H1 (cell line): ENCODE data around the gene ZDHHC24. TPM values are rescaled to one million over a fixed set of nuclear protein-coding genes. Genes with fewer than 3 reads are reported as not detected.

ENCODE experiments used
- CTCF ChIA-PET: fragments of 300-600 bp; sonication (Branson Sonifier 250); formaldehyde crosslinking; loops from one replicate; lab custom pipeline; 2021; ENCODE audit not compliant: partially characterized antibody; lab: Charles Lee
- POLR2A ChIA-PET: fragments of 300-600 bp; sonication (Branson Sonifier 250); formaldehyde crosslinking; loops from one replicate; lab custom pipeline; 2021; ENCODE audit warnings: inconsistent platforms; ENCODE audit not compliant: partially characterized antibody; lab: Charles Lee
- DNase-seq, 2 experiments: peaks; one replicate each; pipeline versions ENCODE4 v3.0.0 to v3.0.0-alpha.2; 2010 to 2022; ENCODE audit warnings: low spot score in 2 of 2, low read depth in 1 of 2, mixed read lengths in 1 of 2
- FAIRE-seq: peaks from 2 replicates; lab custom pipeline; 2011; peaks lifted over from hg19 to GRCh38; lab: Jason Lieb, UNC
- H2AFZ ChIP-seq: 2 replicates; pipeline ENCODE4 v1.8.1; 2012; ENCODE audit warnings: low read length, inconsistent platforms
- H2AK5ac ChIP-seq: 2 replicates; pipeline ENCODE4 v1.6.1; 2013; ENCODE audit warnings: low read depth, low read length
- H2BK120ac ChIP-seq: replicated peaks from 2 replicates; pipeline ENCODE3; 2013; ENCODE audit warnings: low read depth, low read length, inconsistent platforms
- H2BK12ac ChIP-seq: 2 replicates; pipeline ENCODE4 v1.6.1; 2013; ENCODE audit warnings: low read depth, low read length
- H2BK15ac ChIP-seq: 2 replicates; pipeline ENCODE4 v1.6.1; 2013; ENCODE audit warnings: low read length
- H2BK20ac ChIP-seq: 2 replicates; pipeline ENCODE4 v1.6.1; 2013; ENCODE audit warnings: low read length
- H2BK5ac ChIP-seq: 2 replicates; pipeline ENCODE4 v1.6.1; 2013; ENCODE audit warnings: low read depth, low read length
- H3K14ac ChIP-seq: 2 replicates; pipeline ENCODE4 v1.6.1; 2013; ENCODE audit warnings: inconsistent platforms; ENCODE audit not compliant: insufficient read length
- H3K18ac ChIP-seq: 2 replicates; pipeline ENCODE4 v1.6.1; 2013; ENCODE audit warnings: low read length; ENCODE audit errors: extremely low read depth
- H3K23ac ChIP-seq: 2 replicates; pipeline ENCODE4 v1.6.1; 2013; ENCODE audit warnings: inconsistent platforms; ENCODE audit not compliant: insufficient read length
- H3K23me2 ChIP-seq: 2 replicates; pipeline ENCODE4 v1.6.1; 2013; ENCODE audit warnings: low read depth, low read length
- H3K27ac ChIP-seq: 2 replicates; pipeline ENCODE4 v1.6.1; 2011; ENCODE audit warnings: low read depth, low read length, inconsistent platforms
- H3K27me3 ChIP-seq, 4 experiments: replicated peaks in 1 of 4; 1 replicate in 1 of 4; 2 replicates in 3 of 4; pipeline versions ENCODE4 v1.6.1 to v1.8.1; 2011 to 2013; ENCODE audit warnings: low read length in 3 of 4, mild to moderate bottlenecking in 3 of 4, inconsistent platforms in 2 of 4, mixed read lengths in 2 of 4, moderate library complexity in 1 of 4; ENCODE audit not compliant: control insufficient read depth in 3 of 4, insufficient read depth in 3 of 4; ENCODE audit errors: extremely low read depth in 1 of 4
- H3K36me3 ChIP-seq, 4 experiments: 2 replicates each; pipeline versions ENCODE4 v1.6.1 to v1.8.1; 2011 to 2013; ENCODE audit warnings: mild to moderate bottlenecking in 4 of 4, low read length in 3 of 4, moderate library complexity in 2 of 4, control low read depth in 1 of 4, inconsistent platforms in 1 of 4; ENCODE audit not compliant: insufficient read depth in 4 of 4, control insufficient read depth in 2 of 4
- H3K4ac ChIP-seq: replicated peaks from 2 replicates; pipeline ENCODE3; 2013; ENCODE audit warnings: low read length, low read depth, mixed read lengths, inconsistent platforms; ENCODE audit not compliant: insufficient read length
- H3K4me1 ChIP-seq, 4 experiments: replicated peaks in 1 of 4; 1 replicate in 1 of 4; 2 replicates in 3 of 4; pipeline versions ENCODE4 v1.6.1 to v1.8.1; 2011 to 2013; ENCODE audit warnings: low read length in 3 of 4, inconsistent platforms in 2 of 4, mixed read lengths in 1 of 4; ENCODE audit not compliant: insufficient read depth in 4 of 4, control insufficient read depth in 3 of 4
- H3K4me2 ChIP-seq, 2 experiments: 2 replicates each; pipeline versions ENCODE4 v1.6.1 to v1.8.1; 2011 to 2013; ENCODE audit warnings: low read depth in 2 of 2, low read length in 2 of 2, control low read depth in 1 of 2, inconsistent platforms in 1 of 2, mild to moderate bottlenecking in 1 of 2; ENCODE audit not compliant: insufficient read depth in 1 of 2
- H3K4me3 ChIP-seq, 4 experiments: fragments of 200-600, 300-600 bp in 1 of 4; sonication (generic), shearing (Covaris generic), sonication (Bioruptor Twin) in 1 of 4; 2 replicates each; pipeline versions ENCODE4 v1.5.1 to v1.8.1; 2011 to 2016; ENCODE audit warnings: low read length in 4 of 4, low read depth in 3 of 4, control low read depth in 2 of 4, inconsistent platforms in 2 of 4, mild to moderate bottlenecking in 2 of 4, mixed read lengths in 1 of 4, moderate library complexity in 1 of 4; ENCODE audit not compliant: insufficient read depth in 2 of 4; ENCODE audit errors: extremely low read depth in 1 of 4
- H3K56ac ChIP-seq: replicated peaks from 2 replicates; pipeline ENCODE3; 2013; ENCODE audit warnings: low read depth, mild to moderate bottlenecking, mixed read lengths, low read length, inconsistent platforms; ENCODE audit not compliant: insufficient read length
- H3K79me1 ChIP-seq: 2 replicates; pipeline ENCODE4 v1.6.1; 2013; ENCODE audit warnings: low read depth, low read length, control low read depth
- H3K79me2 ChIP-seq, 2 experiments: 2 replicates each; pipeline versions ENCODE4 v1.6.1 to v1.8.1; 2012 to 2013; ENCODE audit warnings: low read length in 2 of 2, mild to moderate bottlenecking in 2 of 2, inconsistent platforms in 1 of 2; ENCODE audit not compliant: insufficient read depth in 2 of 2, control insufficient read depth in 1 of 2
- H3K9ac ChIP-seq, 4 experiments: replicated peaks in 1 of 4; 1 replicate in 1 of 4; 2 replicates in 3 of 4; pipeline versions ENCODE4 v1.6.1 to v1.8.1; 2011 to 2013; ENCODE audit warnings: low read depth in 3 of 4, low read length in 3 of 4, control low read depth in 2 of 4, mild to moderate bottlenecking in 2 of 4, moderate library complexity in 2 of 4, inconsistent platforms in 1 of 4; ENCODE audit errors: extremely low read depth in 1 of 4
- H3K9me3 ChIP-seq, 2 experiments: 2 replicates each; pipeline versions ENCODE4 v1.6.1 to v1.8.1; 2012 to 2013; ENCODE audit warnings: mild to moderate bottlenecking in 2 of 2, moderate library complexity in 2 of 2, control low read depth in 1 of 2, inconsistent platforms in 1 of 2, low read depth in 1 of 2, low read length in 1 of 2, mixed read lengths in 1 of 2; ENCODE audit not compliant: insufficient read depth in 2 of 2
- H4K20me1 ChIP-seq, 2 experiments: replicated peaks in 1 of 2; 2 replicates each; pipeline versions ENCODE3 to v1.8.1; 2011 to 2013; ENCODE audit warnings: inconsistent platforms in 2 of 2, low read length in 2 of 2, mild to moderate bottlenecking in 1 of 2; ENCODE audit not compliant: insufficient read depth in 2 of 2, control insufficient read depth in 1 of 2
- H4K5ac ChIP-seq: 2 replicates; pipeline ENCODE4 v1.6.1; 2013; ENCODE audit warnings: low read length, low read depth, mixed read lengths, inconsistent platforms; ENCODE audit not compliant: insufficient read length
- H4K8ac ChIP-seq: 2 replicates; pipeline ENCODE4 v1.8.0; 2013; ENCODE audit warnings: mild to moderate bottlenecking, moderate library complexity, low read length, inconsistent platforms; ENCODE audit not compliant: insufficient read depth; ENCODE audit errors: extremely low read depth
- H4K91ac ChIP-seq: replicated peaks from 2 replicates; pipeline ENCODE3; 2013; ENCODE audit warnings: low read length, mixed read lengths, inconsistent platforms; ENCODE audit not compliant: insufficient read length
- BACH1 ChIP-seq: IDR thresholded peaks from 2 replicates; pipeline ENCODE4 v1.6.1; 2012; ENCODE audit warnings: low read length, improper control_type of control experiment
- BRCA1 ChIP-seq: IDR thresholded peaks from 2 replicates; pipeline ENCODE4 v1.6.1; 2012; ENCODE audit warnings: low read depth, low read length, improper control_type of control experiment
- CHD1 ChIP-seq: IDR thresholded peaks from 2 replicates; pipeline ENCODE4 v1.6.1; 2012; ENCODE audit warnings: low read depth, low read length, improper control_type of control experiment
- RBBP5 ChIP-seq: IDR thresholded peaks from 2 replicates; pipeline ENCODE4 v1.7.1; 2012; ENCODE audit warnings: low read depth, mild to moderate bottlenecking, inconsistent platforms, low read length, moderate library complexity, borderline replicate concordance
- SP1 ChIP-seq: IDR thresholded peaks from 2 replicates; pipeline ENCODE4 v1.6.1; 2011; ENCODE audit warnings: low read depth, low read length
- SRF ChIP-seq: IDR thresholded peaks from 2 replicates; pipeline ENCODE4 v1.6.1; 2011; ENCODE audit warnings: mild to moderate bottlenecking, low read depth, low read length, moderate library complexity
- TAF1 ChIP-seq: IDR thresholded peaks from 2 replicates; pipeline ENCODE4 v1.6.1; 2011; ENCODE audit warnings: mild to moderate bottlenecking, low read depth, low read length
- WGBS, 2 experiments: shearing (Covaris generic) in 1 of 2; methylation state at CpG; one replicate each; pipeline versions ENCODE4 v1.1.6 to v1.1.7; 2013 to 2015; ENCODE audit warnings: low lambda C conversion rate in 2 of 2, mixed read lengths in 2 of 2, inconsistent platforms in 1 of 2, low coverage in 1 of 2, missing lambda C conversion rate in 1 of 2; ENCODE audit not compliant: insufficient replicate concordance in 2 of 2, insufficient coverage in 1 of 2, insufficient read length in 1 of 2; ENCODE audit errors: extremely low coverage in 1 of 2, missing lambda C conversion rate in 1 of 2; 5-methylcytosine and 5-hydroxymethylcytosine counted together
- polyA plus RNA-seq, 7 experiments: library from polyadenylated mRNA; depleted of rRNA in 3 of 7; stranded (reverse) in 5 of 7; unstranded in 2 of 7; fragments of >200 nt in 5 of 7; fragments of 200-250 nt in 2 of 7; gene quantifications; 1 replicate in 5 of 7; 2 replicates in 1 of 7; 4 replicates in 1 of 7; pipeline versions ENCODE4 v1.2.1 to v1.2.3, GENCODE V29; 2011 to 2013; ENCODE audit warnings: missing spikeins in 2 of 7, mixed read lengths in 2 of 7
- total RNA-seq: library from RNA; stranded (reverse); fragmentation: NEBNext Ultra II Directional; extraction: Animal tissue kit (Norgen Biotek cat#: 25700); gene quantifications from 2 replicates; pipeline ENCODE4 v1.2.1, GENCODE V29; 2021

The ZDHHC24 gene
- total and polyA plus RNA-seq, 2 of the 8 experiments (the other 6 are each of a cell fraction or from before 2014, with no cell fraction given) = 8.4 to 9.7 TPM

- Histone ChIP-seq H2BK12ac (no peak overlapping the region), H2BK15ac (no peak overlapping the region), H4K20me1 (peaks cover 2% of the 10 kb centered on the region in 2 experiments), H3K9me3 (no peaks in the 10 kb centered on the region), H3K36me3 (no peaks in the 10 kb centered on the region; a peak in 2 of 8 replicates), H3K4ac (no peak overlapping the region), H3K18ac (no peak overlapping the region), H3K56ac (no peak overlapping the region), H4K8ac (no peak overlapping the region), H3K27ac (no peak overlapping the region), H3K4me3 (no peak overlapping the region), H3K27me3 (no peaks in the 10 kb centered on the region; a peak in 1 of 7 replicates), H3K4me2 (no peak overlapping the region), H2BK5ac (no peak overlapping the region), H3K4me1 (peaks cover 2 to 9% (median 3%) of the 10 kb centered on the region in 4 experiments; a peak in 6 of 7 replicates), H2BK20ac (no peak overlapping the region), H2AK5ac (no peak overlapping the region), H3K79me1 (no peaks in the 10 kb centered on the region), H3K23ac (no peak overlapping the region), H2AFZ (no peak overlapping the region), H3K23me2 (no peaks in the 10 kb centered on the region), H3K14ac (no peak overlapping the region), H4K91ac (no peak overlapping the region), H2BK120ac (no peak overlapping the region), H3K79me2 (no peaks in the 10 kb centered on the region), H3K9ac (no peak overlapping the region), H4K5ac (no peak overlapping the region)
- POLR2A ChIA-PET = interaction anchor here (1.1 to 2.0 kb wide), 3 partner anchors 8 to 24 kb away, joined by 3 to 6 read pairs (median 3); no protein-coding TSS in a partner anchor
- TF ChIP-seq RBBP5 (no peak), CHD1 (no peak), BRCA1 (no peak), BACH1 (no peak), SP1 (no peak), SRF (no peak), TAF1 (no peak)
- 98% methylated on average over 10 of the region's 11 CpGs; no CpG with 5 or more reads in 1 of the 2 experiments for WGBS, 2 experiments
- CTCF ChIA-PET = interaction anchor here (0.9 to 1.2 kb wide), 2 partner anchors 58 to 110 kb away, joined by 3 read pairs; no protein-coding TSS in a partner anchor
- DNase-seq = peak in 1 of 2 experiments; percentile 37
- no peak for FAIRE-seq
These were observed 72.7 kb downstream of the ZDHHC24 start for GRCh38 chr11:66473167-66473566.
